Measurements from ENCODE around the gene TMEM19. TPM values are rescaled to one million over a fixed set of nuclear protein-coding genes. Genes with fewer than 3 reads are reported as not detected.

Gene TMEM19
- polyA plus RNA-seq, 1 of the 3 experiments (the other 2 are of a cell fraction): 12.6 TPM

- ChIA-PET CTCF (interaction anchor here (1.3 to 2.8 kb wide), 2 partner anchors 21 to 31 kb away, joined by 4 to 18 read pairs; partner anchors contain the start of gene TMEM19), POLR2A (interaction anchor here (2.2 to 2.9 kb wide), 2 partner anchors 20 to 89 kb away, joined by 8 to 38 read pairs; partner anchors contain the start of genes RAB21 and TMEM19)
- peak overlapping the region; percentile 76 for H3K4me2 ChIP-seq
- H3K27me3 ChIP-seq (ENCODE audit: insufficient read depth): no peaks in the 10 kb centered on the region
- peaks cover 24% of the 10 kb centered on the region for H4K20me1 ChIP-seq (ENCODE audit: insufficient read depth)
- DNase-seq: no peak
- no peaks in the 10 kb centered on the region for H3K9me2 ChIP-seq
- TF ChIP-seq MXI1 (IDR thresholded peaks at IDR 0.05; ENCODE audit: low read depth, low read length) (peak; percentile 90), SMC3 (IDR thresholded peaks at IDR 0.05; ENCODE audit: low read depth, low read length) (no peak)
- peaks cover 54% of the 10 kb centered on the region for H3K79me2 ChIP-seq (ENCODE audit: insufficient read depth)
- WGBS (ENCODE audit: low lambda C conversion rate): 10% methylated on average over 4 of the region's 4 CpGs
- H3K9ac ChIP-seq: peak overlapping the region; percentile 88
- H3K27ac ChIP-seq (ENCODE audit: low read depth in 2 of 2, low read length in 1 of 2): peak overlapping the region; percentile 88 to 99; a peak in 3 of 4 replicates
- H2AFZ ChIP-seq (ENCODE audit: low read depth): peak overlapping the region; percentile 95
- H3K4me1 ChIP-seq (ENCODE audit: control insufficient read depth in 1 of 2, insufficient read depth in 2 of 2, low read depth in 1 of 2, low read length in 1 of 2): peaks cover 5 to 12% of the 10 kb centered on the region in 2 experiments; a peak in 3 of 4 replicates
- H3K4me3 ChIP-seq (ENCODE audit: low read depth in 2 of 2, low read length in 1 of 2): peak overlapping the region; percentile 85 to 98
- H3K9me3 ChIP-seq: no peaks in the 10 kb centered on the region
- peaks cover 10% of the 10 kb centered on the region for H3F3A ChIP-seq (replicated peaks; ENCODE audit: insufficient read depth)
- peaks cover 5 to 12% of the 10 kb centered on the region in 2 experiments for H3K36me3 ChIP-seq (replicated peaks in 1 of 2; ENCODE audit: control insufficient read depth in 1 of 2, insufficient read depth in 2 of 2, low read length in 1 of 2)
These were observed 20.8 kb upstream of the TMEM19 start for GRCh38 chr12:71665090-71665463.

DNA sequence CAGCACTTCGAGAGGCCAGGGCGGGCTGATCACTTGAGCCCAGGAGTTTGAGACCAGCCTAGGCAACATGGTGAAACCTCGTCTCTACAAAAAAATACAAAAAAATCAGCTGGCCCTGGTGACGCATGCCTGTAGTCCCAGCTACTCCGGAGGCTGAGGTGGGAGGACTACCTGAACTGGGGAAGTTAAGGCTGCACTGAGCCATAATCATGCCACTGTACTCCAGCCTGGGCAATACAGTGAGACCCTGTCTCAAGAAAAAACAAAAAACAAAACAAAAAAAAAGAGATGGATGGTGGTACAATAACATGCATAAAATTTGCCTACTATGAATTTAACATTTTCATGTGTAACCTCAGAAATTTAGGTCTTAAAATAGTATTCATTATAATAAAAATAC, 19.6 kb upstream of the TMEM19 start:
- Histone ChIP-seq H3K9ac (no peak overlapping the region), H3F3A (replicated peaks; ENCODE audit: insufficient read depth) (peaks cover 10% of the 10 kb centered on the region), H2AFZ (ENCODE audit: low read depth) (no peak overlapping the region), H3K9me2 (no peaks in the 10 kb centered on the region), H3K4me3 (ENCODE audit: low read depth in 2 of 2, low read length in 1 of 2) (no peak overlapping the region), H3K9me3 (no peaks in the 10 kb centered on the region), H3K4me1 (ENCODE audit: control insufficient read depth in 1 of 2, insufficient read depth in 2 of 2, low read depth in 1 of 2, low read length in 1 of 2) (peaks cover 5 to 8% of the 10 kb centered on the region in 2 experiments; a peak in 3 of 4 replicates), H3K4me2 (0 out of 2 replicates have a peak overlapping the region, but pooled peaks have one; percentile 76), H3K36me3 (replicated peaks in 1 of 2; ENCODE audit: control insufficient read depth in 1 of 2, insufficient read depth in 2 of 2, low read length in 1 of 2) (peaks cover 3 to 8% of the 10 kb centered on the region in 2 experiments), H3K27ac (ENCODE audit: low read depth in 2 of 2, low read length in 1 of 2) (no peak overlapping the region), H4K20me1 (ENCODE audit: insufficient read depth) (peaks cover 15% of the 10 kb centered on the region), H3K79me2 (ENCODE audit: insufficient read depth) (peaks cover 42% of the 10 kb centered on the region), H3K27me3 (ENCODE audit: insufficient read depth) (no peaks in the 10 kb centered on the region)
- DNase-seq: no peak
- CTCF ChIA-PET: no interaction called here
- POLR2A ChIA-PET: no interaction called here
- TF ChIP-seq ELF1 (IDR thresholded peaks at IDR 0.05): no peak
- no peak for TF ChIP-seq TEAD4 (IDR thresholded peaks at IDR 0.05; ENCODE audit: borderline replicate concordance, insufficient read depth)
- no peak for TF ChIP-seq MXI1 (IDR thresholded peaks at IDR 0.05; ENCODE audit: low read depth, low read length)
- no peak for TF ChIP-seq EP300 (IDR thresholded peaks at IDR 0.05; ENCODE audit: borderline replicate concordance in 1 of 2, low read depth in 1 of 2, low read length in 1 of 2)
- no peak for TF ChIP-seq YY1 (IDR thresholded peaks at IDR 0.05; ENCODE audit: low read depth)
- TF ChIP-seq FOXJ3 (CRISPR knock-in tag; IDR thresholded peaks at IDR 0.05): no peak
- TF ChIP-seq ZBTB33 (IDR thresholded peaks at IDR 0.05; ENCODE audit: borderline replicate concordance, low read depth): no peak
- WGBS (ENCODE audit: low lambda C conversion rate): 93% methylated on average over 5 of the region's 5 CpGs

DNA sequence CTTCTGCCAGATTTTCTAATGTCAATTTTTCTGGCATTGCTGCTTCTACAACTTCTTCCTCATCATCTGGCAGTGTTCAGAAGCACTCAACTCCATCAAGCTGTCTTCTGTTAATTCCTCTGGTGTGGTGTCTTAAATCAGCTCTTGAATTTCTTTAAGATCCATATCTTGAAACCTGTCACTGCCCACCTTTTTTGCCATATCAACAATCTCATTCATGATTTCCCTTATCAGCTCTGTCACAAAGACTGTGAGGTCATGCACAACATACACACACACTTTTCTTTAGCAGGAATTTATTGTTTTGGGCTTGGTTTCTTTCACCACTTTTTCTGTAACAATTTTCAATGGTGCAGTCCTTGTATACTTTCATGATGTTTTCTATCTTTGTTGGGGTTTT, 14.6 kb upstream of the TMEM19 start:
- CTCF ChIA-PET: no interaction called here
- H2AFZ ChIP-seq (ENCODE audit: low read depth): no peak overlapping the region
- no peak for TF ChIP-seq TEAD4 (IDR thresholded peaks at IDR 0.05; ENCODE audit: borderline replicate concordance, insufficient read depth)
- TF ChIP-seq FOXJ3 (CRISPR knock-in tag; IDR thresholded peaks at IDR 0.05): no peak
- no peak for TF ChIP-seq FOXM1 (IDR thresholded peaks at IDR 0.05; ENCODE audit: low read depth)
- TF ChIP-seq SIN3A (IDR thresholded peaks at IDR 0.05; ENCODE audit: borderline replicate concordance, low read depth, low read length): no peak
- TF ChIP-seq SMC3 (IDR thresholded peaks at IDR 0.05; ENCODE audit: low read depth, low read length): no peak
- no peak for TF ChIP-seq PBX3 (IDR thresholded peaks at IDR 0.05)
- TF ChIP-seq, protein P1, sequence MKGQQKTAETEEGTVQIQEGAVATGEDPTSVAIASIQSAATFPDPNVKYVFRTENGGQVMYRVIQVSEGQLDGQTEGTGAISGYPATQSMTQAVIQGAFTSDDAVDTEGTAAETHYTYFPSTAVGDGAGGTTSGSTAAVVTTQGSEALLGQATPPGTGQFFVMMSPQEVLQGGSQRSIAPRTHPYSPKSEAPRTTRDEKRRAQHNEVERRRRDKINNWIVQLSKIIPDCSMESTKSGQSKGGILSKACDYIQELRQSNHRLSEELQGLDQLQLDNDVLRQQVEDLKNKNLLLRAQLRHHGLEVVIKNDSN (IDR thresholded peaks at IDR 0.05; ENCODE audit: borderline replicate concordance, low read depth): no peak
- TF ChIP-seq GATA2 (CRISPR knock-in tag; IDR thresholded peaks at IDR 0.05): no peak
- no peak for TF ChIP-seq ZBTB33 (IDR thresholded peaks at IDR 0.05; ENCODE audit: borderline replicate concordance, low read depth)
- no peak for TF ChIP-seq TAF1 (IDR thresholded peaks at IDR 0.05; ENCODE audit: borderline replicate concordance, low read depth, low read length)
- no peak for TF ChIP-seq YY1 (IDR thresholded peaks at IDR 0.05; ENCODE audit: low read depth)

More for the DNA sequence above, 14.6 kb upstream of the TMEM19 start:
- Histone ChIP-seq H3K4me2 (no peak overlapping the region), H3K9me3 (no peaks in the 10 kb centered on the region), H4K20me1 (ENCODE audit: insufficient read depth) (no peaks in the 10 kb centered on the region), H3K27me3 (ENCODE audit: insufficient read depth) (no peaks in the 10 kb centered on the region), H3K9me2 (no peaks in the 10 kb centered on the region), H3K36me3 (replicated peaks in 1 of 2; ENCODE audit: control insufficient read depth in 1 of 2, insufficient read depth in 2 of 2, low read length in 1 of 2) (peaks cover 0 to 3% of the 10 kb centered on the region in 2 experiments), H3K27ac (ENCODE audit: low read depth in 2 of 2, low read length in 1 of 2) (no peak overlapping the region), H3K4me1 (ENCODE audit: control insufficient read depth in 1 of 2, insufficient read depth in 2 of 2, low read depth in 1 of 2, low read length in 1 of 2) (no peaks in the 10 kb centered on the region; a peak in 1 of 4 replicates), H3F3A (replicated peaks; ENCODE audit: insufficient read depth) (no peaks in the 10 kb centered on the region), H3K4me3 (ENCODE audit: low read depth in 2 of 2, low read length in 1 of 2) (no peak overlapping the region), H3K9ac (no peak overlapping the region), H3K79me2 (ENCODE audit: insufficient read depth) (0 out of 2 replicates have a peak, but pooled peaks cover 1% of the 10 kb centered on the region)
- POLR2A ChIA-PET: no interaction called here
- DNase-seq: no peak

Data from SK-N-SH (cell line).